ENCODE results near the gene TBCK.

GRCh38 chr4:106034751-106035150 lies 281.3 kb downstream of the TBCK start:
- TF ChIP-seq EZH2 (IDR thresholded peaks at IDR 0.05; ENCODE audit: low read depth, unreplicated experiment) (no peak), CTCF (conservative IDR thresholded peaks at IDR 0.05; ENCODE audit: low read depth in 2 of 2) (no peak), JUNB (IDR thresholded peaks at IDR 0.05; ENCODE audit: unreplicated experiment) (no peak), REST (IDR thresholded peaks at IDR 0.05; ENCODE audit: unreplicated experiment) (no peak), POLR2AphosphoS5 (IDR thresholded peaks at IDR 0.05; ENCODE audit: low read depth) (no peak), EZH2phosphoT487 (IDR thresholded peaks at IDR 0.05; ENCODE audit: unreplicated experiment) (no peak), STAT1 (IDR thresholded peaks at IDR 0.05; ENCODE audit: unreplicated experiment) (no peak), NANOG (IDR thresholded peaks at IDR 0.05; ENCODE audit: borderline replicate concordance) (no peak), ZNF114 (CRISPR knock-in tag; IDR thresholded peaks at IDR 0.05) (no peak)

Data from GM23338 (cell line).